Esophagus squamous epithelium (tissue), 5 donors: Measurements from ENCODE around the gene GJC3. TPM values are rescaled to one million over a fixed set of nuclear protein-coding genes. Genes with fewer than 3 reads are reported as not detected.
"Not testable (repeated sequence)": the region's sequence is repeated elsewhere in the genome, so short reads cannot be mapped to it uniquely, and the experiment has no call there.

Source experiments
- DNase-seq: peaks from one replicate; lab custom pipeline; 2025; lab: John Stamatoyannopoulos, UW
- H3K27ac ChIP-seq, 4 donors: fragments of 200-600 bp; sonication (generic); one replicate each; pipeline ENCODE4 v1.5.1; 2016 to 2019; ENCODE audit warnings: mild to moderate bottlenecking in 1 of 4
- H3K27me3 ChIP-seq, 4 donors: fragments of 200-600 bp; sonication (generic); 1 replicate in 3 of 4; 2 replicates in 1 of 4; pipeline versions ENCODE4 v1.5.1 to v1.6.0; 2017 to 2021; ENCODE audit warnings: antibody characterized with exemption in 1 of 4
- H3K36me3 ChIP-seq, 3 donors: fragments of 200-600 bp; sonication (generic); one replicate each; pipeline ENCODE4 v1.5.1; 2016 to 2019
- H3K4me1 ChIP-seq, 3 donors: fragments of 200-600 bp; sonication (generic); one replicate each; pipeline ENCODE4 v1.5.1; 2017 to 2019
- H3K4me3 ChIP-seq, 4 donors: fragments of 200-600 bp; sonication (generic); 1 replicate in 3 of 4; 2 replicates in 1 of 4; pipeline ENCODE4 v1.5.1; 2016 to 2019; ENCODE audit warnings: mild to moderate bottlenecking in 2 of 4, moderate library complexity in 1 of 4
- H3K9me3 ChIP-seq, 3 donors: fragments of 200-600 bp; sonication (generic); one replicate each; pipeline ENCODE4 v1.5.1; 2016 to 2019
- POLR2A ChIP-seq, 4 donors: fragments of 450-650 bp; IDR thresholded peaks; one replicate each; pipeline ENCODE4 v1.6.1; 2017; ENCODE audit warnings: antibody characterized with exemption in 4 of 4, mild to moderate bottlenecking in 4 of 4, moderate library complexity in 3 of 4
- WGBS, 2 donors: methylation state at CpG; one replicate each; pipeline ENCODE4 v1.1.5; 2018; 5-methylcytosine and 5-hydroxymethylcytosine counted together
- intact Hi-C: fragments of 100-400 bp; cut with DNase I; formaldehyde crosslinking; loops from one replicate; pipeline ENCODE4 v1.15.0; 2022
- total RNA-seq, 4 donors: library from RNA; depleted of rRNA; stranded (reverse); fragments of >200 nt; gene quantifications; one replicate each; pipeline ENCODE4 v1.1.0, GENCODE V29; 2016
- TF ChIP-seq, protein P1 (sequence below), 6 experiments: fragments of 450-650 bp in 4 of 6; fragments of 200-600 bp in 2 of 6; sonication (generic) in 2 of 6; IDR thresholded peaks; one replicate each; pipeline ENCODE4 v1.5.1; 2016 to 2019; ENCODE audit warnings: antibody characterized with exemption in 6 of 6, mild to moderate bottlenecking in 4 of 6, moderate library complexity in 4 of 6
- donor health status: DM: yes; HTN: yes; CAD: no.

Gene GJC3
- total RNA-seq, 4 donors from 2014 or later, result 0.26 TPM; not detected in 3

DNA sequence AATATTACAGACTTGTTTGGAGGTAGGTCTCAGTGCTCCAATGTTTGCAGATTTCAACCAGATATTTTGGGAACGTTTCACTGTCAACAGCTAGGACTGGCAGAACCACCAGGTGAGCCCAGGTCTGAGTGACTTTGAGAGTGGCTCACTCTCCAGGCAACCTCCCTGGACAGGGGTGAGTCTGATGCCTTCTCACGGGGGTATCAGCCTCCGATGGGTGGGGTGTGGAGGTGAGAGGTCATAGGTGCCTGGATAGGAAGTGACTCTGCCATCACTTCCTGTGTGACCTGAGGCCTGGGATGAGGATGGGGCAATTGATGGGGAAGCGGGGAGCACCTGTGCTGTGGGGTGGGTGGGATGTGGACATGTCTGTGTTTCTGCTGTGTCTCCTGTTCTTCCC is 41.8 kb upstream of the GJC3 start:
- DNase-seq, result no peak
- Histone ChIP-seq H3K36me3 (no peaks in the 10 kb centered on the region), H3K27ac (no peak overlapping the region), H3K4me1 (no peaks in the 10 kb centered on the region), H3K27me3 (peaks cover 0 to 36% (median 0%) of the 10 kb centered on the region in 4 donors), H3K4me3 (no peak overlapping the region), H3K9me3 (no peaks in the 10 kb centered on the region)
- intact Hi-C loops, result no loop called here
- 34 to 73% methylated on average over 2 to 3 of the region's 4 CpGs for WGBS, 2 donors
- TF ChIP-seq, protein P1, sequence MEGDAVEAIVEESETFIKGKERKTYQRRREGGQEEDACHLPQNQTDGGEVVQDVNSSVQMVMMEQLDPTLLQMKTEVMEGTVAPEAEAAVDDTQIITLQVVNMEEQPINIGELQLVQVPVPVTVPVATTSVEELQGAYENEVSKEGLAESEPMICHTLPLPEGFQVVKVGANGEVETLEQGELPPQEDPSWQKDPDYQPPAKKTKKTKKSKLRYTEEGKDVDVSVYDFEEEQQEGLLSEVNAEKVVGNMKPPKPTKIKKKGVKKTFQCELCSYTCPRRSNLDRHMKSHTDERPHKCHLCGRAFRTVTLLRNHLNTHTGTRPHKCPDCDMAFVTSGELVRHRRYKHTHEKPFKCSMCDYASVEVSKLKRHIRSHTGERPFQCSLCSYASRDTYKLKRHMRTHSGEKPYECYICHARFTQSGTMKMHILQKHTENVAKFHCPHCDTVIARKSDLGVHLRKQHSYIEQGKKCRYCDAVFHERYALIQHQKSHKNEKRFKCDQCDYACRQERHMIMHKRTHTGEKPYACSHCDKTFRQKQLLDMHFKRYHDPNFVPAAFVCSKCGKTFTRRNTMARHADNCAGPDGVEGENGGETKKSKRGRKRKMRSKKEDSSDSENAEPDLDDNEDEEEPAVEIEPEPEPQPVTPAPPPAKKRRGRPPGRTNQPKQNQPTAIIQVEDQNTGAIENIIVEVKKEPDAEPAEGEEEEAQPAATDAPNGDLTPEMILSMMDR (IDR thresholded peaks at IDR 0.05), result no peak
- no peak for TF ChIP-seq POLR2A (IDR thresholded peaks at IDR 0.05)

DNA sequence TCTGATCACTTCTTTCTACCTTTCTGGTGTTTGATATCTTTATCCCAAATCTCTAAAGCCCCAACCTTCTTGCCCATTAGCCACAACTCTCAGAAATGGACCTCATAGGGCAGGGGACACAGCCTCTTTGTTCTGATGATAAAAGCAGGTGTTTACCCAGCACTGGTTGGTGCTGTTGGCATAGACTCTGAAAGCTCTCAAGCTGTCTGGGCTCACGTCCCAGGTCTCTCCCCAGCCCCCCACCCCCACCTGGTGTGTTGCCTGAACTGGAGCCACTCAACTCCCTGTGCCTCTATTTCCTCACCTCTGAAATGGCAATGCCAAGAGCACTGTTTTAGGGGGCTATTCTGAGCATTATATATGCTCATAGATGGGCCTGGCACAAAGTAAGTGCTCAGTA is 40.4 kb upstream of the GJC3 start:
- DNase-seq, H3K4me3 ChIP-seq, intact Hi-C loops, H3K4me1 ChIP-seq, H3K9me3 ChIP-seq, H3K36me3 ChIP-seq, H3K27ac ChIP-seq: not testable (repeated sequence)
- peaks cover 0 to 46% (median 0%) of the 10 kb centered on the region in 4 donors for H3K27me3 ChIP-seq
- 0 to 14% methylated on average over 1 of the region's 1 CpG for WGBS, 2 donors

DNA sequence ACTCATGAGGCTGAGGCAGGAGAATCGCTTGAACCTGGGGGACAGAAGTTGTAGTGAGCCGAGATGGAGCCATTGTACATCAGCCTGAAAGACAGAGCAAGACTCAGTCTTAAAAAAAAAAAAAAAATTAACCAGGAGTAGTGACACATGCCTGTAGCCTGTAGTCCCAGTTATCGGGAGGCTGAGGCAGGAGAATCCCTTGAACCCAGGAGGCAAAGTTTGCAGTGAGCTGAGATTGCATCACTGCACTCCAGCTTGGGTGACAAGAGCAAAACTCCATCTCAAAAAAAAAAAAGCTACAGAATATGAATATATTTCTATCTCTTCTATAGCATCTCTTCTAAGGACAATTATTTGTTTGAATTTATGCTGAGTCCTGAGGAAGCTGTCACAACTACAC is 39.9 kb upstream of the GJC3 start:
- TF ChIP-seq POLR2A (IDR thresholded peaks at IDR 0.05), result no peak
- TF ChIP-seq, protein P1 (IDR thresholded peaks at IDR 0.05), result no peak
- no peak overlapping the region for H3K4me3 ChIP-seq
- H3K27ac ChIP-seq, result no peak overlapping the region
- no peaks in the 10 kb centered on the region for H3K9me3 ChIP-seq
- no peak for DNase-seq
- WGBS, 2 donors, result 81 to 86% methylated on average over 2 to 3 of the region's 3 CpGs
- H3K4me1 ChIP-seq, result no peaks in the 10 kb centered on the region
- peaks cover 0 to 51% (median 0%) of the 10 kb centered on the region in 4 donors for H3K27me3 ChIP-seq
- H3K36me3 ChIP-seq, result no peaks in the 10 kb centered on the region
- intact Hi-C loops, result no loop called here

DNA sequence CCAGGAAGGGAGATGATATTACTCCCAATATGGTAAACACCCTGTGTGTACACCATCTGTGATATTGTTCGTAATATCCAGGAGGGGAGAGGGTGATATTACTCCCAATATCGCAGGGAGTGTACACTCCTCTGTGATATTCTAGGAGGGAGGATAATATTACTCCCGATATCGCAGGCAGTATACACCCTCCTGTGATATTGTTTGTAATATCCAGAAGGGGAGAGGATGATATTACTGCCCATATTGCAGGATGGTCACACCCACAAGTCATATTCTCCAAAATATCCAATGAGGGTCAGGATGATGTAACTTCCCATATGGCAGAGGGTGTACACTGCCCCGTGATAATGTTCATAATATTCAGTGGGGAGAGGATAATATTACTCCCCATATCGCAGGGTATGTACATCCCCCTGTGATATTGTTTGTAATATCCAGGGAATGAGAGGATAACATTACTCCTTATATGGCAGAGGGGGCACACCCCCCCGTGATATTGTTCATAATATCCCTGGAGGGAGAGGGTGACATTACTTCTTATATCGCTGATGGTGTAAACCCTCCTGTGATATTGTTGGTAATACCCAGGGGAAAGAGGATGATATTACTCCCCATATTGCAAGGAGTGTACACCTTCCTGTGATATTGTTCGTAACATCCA is 29.3 kb upstream of the GJC3 start:
- no peaks in the 10 kb centered on the region for H3K36me3 ChIP-seq
- TF ChIP-seq, protein P1 (IDR thresholded peaks at IDR 0.05), result no peak
- no peak for TF ChIP-seq POLR2A (IDR thresholded peaks at IDR 0.05)
- intact Hi-C loops, result no loop called here
- WGBS, 2 donors, result 67 to 69% methylated on average over 9 of the region's 9 CpGs
- no peak overlapping the region for H3K27ac ChIP-seq
- no peak for DNase-seq
- H3K9me3 ChIP-seq, result no peaks in the 10 kb centered on the region
- H3K4me1 ChIP-seq, result no peaks in the 10 kb centered on the region
- H3K27me3 ChIP-seq, result peaks cover 0 to 72% (median 0%) of the 10 kb centered on the region in 4 donors
- H3K4me3 ChIP-seq, result no peak overlapping the region

DNA sequence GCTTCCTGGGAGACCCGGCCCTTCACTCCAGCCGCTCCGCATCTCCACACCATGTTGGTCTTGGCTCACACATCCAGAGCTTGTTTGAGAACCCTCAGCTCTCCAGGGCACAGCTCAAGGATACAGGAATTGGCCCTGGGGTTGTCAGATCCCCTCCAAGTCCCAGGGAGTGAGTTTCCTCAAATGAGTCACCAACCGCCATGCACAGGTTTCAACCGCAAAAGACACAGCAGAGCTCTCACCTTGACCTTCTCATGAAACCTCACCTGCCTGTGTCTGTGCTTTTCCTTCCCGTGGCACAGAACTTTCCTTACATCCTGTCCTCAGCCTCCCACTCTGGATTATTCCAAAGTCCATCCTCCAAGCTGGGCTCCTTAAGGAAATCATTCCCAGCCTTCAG is 25.8 kb upstream of the GJC3 start:
- Histone ChIP-seq H3K4me1 (peaks cover 0 to 4% (median 0%) of the 10 kb centered on the region in 3 donors), H3K27ac (no peak overlapping the region), H3K27me3 (peaks cover 0 to 38% (median 0%) of the 10 kb centered on the region in 4 donors), H3K9me3 (peaks cover 0 to 8% (median 0%) of the 10 kb centered on the region in 3 donors), H3K36me3 (no peaks in the 10 kb centered on the region), H3K4me3 (no peak overlapping the region)
- no peak for DNase-seq
- TF ChIP-seq POLR2A (IDR thresholded peaks at IDR 0.05), result no peak
- TF ChIP-seq, protein P1 (IDR thresholded peaks at IDR 0.05), result no peak
- intact Hi-C loops, result no loop called here
- 40 to 77% methylated on average over 3 to 6 of the region's 6 CpGs for WGBS, 2 donors

DNA sequence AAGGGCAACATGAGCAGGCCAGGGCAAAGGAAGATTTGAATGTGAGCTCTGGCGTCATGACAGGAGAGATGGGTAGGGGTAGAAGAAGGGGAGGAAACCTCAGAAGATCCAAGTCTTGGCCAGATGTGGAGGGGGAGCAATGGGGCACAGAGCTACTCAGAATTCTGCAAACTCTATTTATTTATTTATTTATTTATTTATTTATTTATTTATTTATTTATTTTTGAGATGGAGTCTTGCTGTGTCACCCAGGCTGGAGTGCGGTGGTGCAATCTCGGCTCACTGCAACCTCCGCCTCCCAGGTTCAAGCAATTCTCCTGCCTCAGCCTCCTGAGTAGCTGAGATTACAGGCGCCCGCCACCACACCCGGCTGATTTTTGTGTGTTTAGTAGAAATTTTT is 25.2 kb upstream of the GJC3 start:
- intact Hi-C loops, DNase-seq, H3K4me3 ChIP-seq, H3K27ac ChIP-seq, H3K9me3 ChIP-seq, H3K4me1 ChIP-seq, H3K36me3 ChIP-seq: not testable (repeated sequence)
- peaks cover 0 to 32% (median 0%) of the 10 kb centered on the region in 4 donors for H3K27me3 ChIP-seq
- WGBS, 2 donors, result 90 to 93% methylated on average over 7 of the region's 7 CpGs
